C4-2B (cell line): ENCODE results near the gene CCDC18.

Source experiments
- CTCF ChIP-seq: fragments of 450-650 bp; conservative IDR thresholded peaks from 2 replicates; pipeline ENCODE4 v1.5.1; 2017; ENCODE audit warnings: mild to moderate bottlenecking
- ZFX ChIP-seq: fragments of 450-650 bp; IDR thresholded peaks from 2 replicates; pipeline ENCODE4 v1.6.1; 2017

- no peak for TF ChIP-seq CTCF
- TF ChIP-seq ZFX = no peak
These were observed 137.4 kb downstream of the CCDC18 start for GRCh38 chr1:93317943-93318342.
